Left lobe of liver (tissue), 2 donors: ENCODE data around the gene HDGFL2. TPM values are rescaled to one million over a fixed set of nuclear protein-coding genes. Genes with fewer than 3 reads are reported as not detected.

Source experiments
- ATAC-seq: fragments of 200-7000 bp; cut with Tn5 transposase; one replicate; pipeline ENCODE4 v1.9.1; 2020; ENCODE audit warnings: mild to moderate bottlenecking, moderate library complexity
- DNase-seq: peaks from one replicate; pipeline ENCODE4 v3.0.0-alpha.2; 2020; ENCODE audit warnings: low spot score
- total RNA-seq: library from RNA; stranded (reverse); gene quantifications from one replicate; pipeline ENCODE4 v1.2.1, GENCODE V29; 2021
- donor health status: DM: no; HTN: no; CAD: no; lungs with moderate emphysema.
- donor health status: DM: no; HTN: yes; CAD: no.

HDGFL2 gene
- total RNA-seq, result 16.8 TPM

DNA sequence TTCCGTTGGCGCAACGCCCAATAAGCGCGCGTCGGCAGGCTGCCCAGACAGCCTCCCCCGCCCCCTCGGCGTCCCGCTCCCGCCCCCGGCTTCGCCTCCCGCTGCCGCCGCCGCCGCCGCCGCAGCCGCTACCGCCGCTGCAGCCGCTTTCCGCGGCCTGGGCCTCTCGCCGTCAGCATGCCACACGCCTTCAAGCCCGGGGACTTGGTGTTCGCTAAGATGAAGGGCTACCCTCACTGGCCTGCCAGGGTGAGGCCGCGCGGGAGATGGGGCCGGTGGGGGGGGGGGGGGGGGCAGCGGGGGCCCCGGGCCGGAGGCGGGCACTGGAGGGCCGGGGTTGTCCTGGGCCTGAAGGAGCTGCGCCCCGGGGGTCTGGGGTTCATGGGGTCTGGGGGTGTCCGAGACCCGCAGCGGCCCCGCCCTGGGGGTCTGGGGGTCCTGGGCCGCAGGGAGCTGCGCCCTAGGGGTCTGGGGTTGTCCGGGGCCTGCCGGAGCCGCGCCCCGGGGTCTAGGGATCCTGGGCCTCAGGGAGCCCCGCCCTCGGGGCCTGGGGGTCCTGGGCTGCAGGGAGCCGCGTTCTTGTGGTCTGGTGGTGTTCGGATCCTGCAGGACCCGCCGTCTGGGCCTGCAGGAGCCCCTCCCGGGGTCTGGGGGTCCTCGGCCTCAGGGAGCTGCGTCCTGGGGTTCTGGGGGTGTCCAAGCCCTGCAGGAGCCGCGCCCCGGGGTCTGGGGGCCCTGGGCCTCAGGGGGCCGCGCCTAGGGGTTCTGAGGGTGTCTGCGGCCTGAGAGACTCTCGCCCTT is at the start of gene HDGFL2:
Gene HDGFL2 (plus strand): TSS at position 124 of the 801 bp plus-strand sequence. CDS start 54 bp downstream, at position 178.
- DNase-seq (no peak), ATAC-seq (no peak)

DNA sequence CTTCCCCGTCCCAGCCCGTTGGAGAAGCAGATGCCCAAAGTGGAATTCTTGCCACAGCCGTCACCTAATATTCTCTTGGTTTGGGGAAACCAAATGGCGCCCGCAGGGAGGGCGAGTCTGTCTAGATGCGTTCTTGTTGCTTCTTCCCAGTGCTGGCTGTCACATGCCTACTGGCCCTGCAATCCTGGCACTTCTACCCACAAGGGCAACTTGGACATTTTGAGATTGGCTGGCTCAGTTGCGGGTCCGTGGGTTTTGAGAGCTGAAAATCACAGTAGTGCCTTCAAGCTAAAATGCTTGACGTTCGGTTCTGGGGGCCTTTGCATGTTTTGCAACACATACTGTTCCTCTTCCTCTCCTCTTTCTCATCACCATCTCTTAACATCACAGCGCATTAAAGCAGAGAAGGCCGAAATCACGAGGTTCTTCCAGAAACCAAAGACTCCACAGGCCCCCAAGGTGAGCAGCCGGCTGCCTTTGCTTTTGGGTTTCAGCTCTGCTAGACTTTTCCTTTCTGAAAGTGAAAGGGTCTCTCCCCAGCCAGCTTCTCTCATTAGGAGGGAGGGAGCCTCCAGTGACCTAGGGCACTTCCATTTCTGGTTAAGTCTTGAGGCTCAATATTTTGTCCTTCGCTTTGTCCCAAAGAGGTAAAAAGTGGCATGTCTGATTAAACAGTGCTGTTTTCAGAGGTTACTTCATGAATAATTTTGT is 48.5 kb upstream of the HDGFL2 start:
- ATAC-seq (no peak), DNase-seq (no peak)

DNA sequence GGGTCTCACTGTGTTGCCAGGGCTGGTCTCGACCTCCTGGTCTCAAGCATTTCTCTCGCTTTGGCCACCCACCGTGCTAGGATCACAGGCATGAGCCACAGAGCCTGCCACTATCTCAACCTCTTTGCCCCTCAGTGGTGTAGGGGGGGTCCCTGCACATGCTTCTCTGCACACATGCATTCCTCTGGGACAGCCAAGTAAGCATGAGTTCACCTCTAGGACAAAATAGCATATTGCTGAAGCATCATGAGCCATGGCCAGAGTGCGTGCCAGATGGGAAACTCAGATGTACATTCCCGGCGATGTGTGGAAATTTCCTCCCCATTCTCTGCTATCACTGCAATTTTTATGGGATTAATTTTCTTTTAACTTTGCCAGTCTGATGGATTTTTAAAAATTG is 46.6 kb upstream of the HDGFL2 start:
- DNase-seq (no peak), ATAC-seq (no peak)

DNA sequence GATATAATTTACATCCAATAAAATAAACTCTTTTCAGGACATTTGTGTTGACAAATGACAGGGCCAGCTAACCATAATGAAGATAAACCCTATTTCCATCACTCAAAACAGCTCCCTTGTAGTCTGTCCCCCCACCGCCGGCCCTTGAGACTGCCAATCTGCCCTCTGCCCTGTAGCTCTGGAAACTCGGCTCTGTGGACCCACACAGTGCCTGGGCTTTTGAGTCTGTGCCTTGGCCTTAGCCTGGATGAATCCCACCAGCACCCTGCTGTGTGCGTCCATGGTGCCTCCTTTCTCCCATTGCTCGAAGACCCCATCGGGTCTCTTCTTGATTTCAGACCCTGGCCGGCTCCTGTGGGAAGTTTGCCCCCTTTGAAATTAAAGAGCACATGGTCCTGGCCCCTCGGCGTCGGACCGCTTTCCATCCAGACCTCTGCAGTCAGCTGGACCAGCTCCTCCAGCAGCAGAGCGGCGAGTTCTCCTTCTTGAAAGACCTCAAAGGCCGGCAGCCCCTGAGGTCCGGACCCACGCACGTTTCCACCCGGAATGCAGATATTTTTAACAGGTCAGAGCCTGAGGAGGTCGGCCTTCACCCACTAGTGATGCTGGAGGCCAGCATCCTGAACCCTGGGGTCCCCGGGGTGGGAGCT is 43.6 kb upstream of the HDGFL2 start:
- no peak for DNase-seq
- ATAC-seq, result no peak

DNA sequence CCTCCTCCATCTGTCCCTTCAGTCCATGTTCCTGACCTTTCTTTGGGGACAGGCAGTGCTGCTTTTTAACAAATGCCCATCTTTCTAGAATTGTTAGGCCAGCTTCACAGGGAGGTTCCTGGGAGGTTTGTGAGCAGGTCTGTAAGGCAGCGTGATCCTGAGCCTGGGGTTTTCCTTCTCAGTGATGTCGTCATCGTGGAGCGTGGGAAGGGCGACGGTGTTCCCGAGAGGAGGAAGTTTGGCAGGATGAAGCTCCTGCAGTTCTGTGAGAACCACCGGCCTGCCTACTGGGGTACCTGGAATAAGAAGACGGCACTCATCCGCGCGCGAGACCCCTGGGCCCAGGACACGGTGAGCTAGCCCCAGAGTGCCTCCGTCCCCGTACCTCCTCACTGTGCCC is 42.8 kb upstream of the HDGFL2 start:
- no peak for DNase-seq
- no peak for ATAC-seq

DNA sequence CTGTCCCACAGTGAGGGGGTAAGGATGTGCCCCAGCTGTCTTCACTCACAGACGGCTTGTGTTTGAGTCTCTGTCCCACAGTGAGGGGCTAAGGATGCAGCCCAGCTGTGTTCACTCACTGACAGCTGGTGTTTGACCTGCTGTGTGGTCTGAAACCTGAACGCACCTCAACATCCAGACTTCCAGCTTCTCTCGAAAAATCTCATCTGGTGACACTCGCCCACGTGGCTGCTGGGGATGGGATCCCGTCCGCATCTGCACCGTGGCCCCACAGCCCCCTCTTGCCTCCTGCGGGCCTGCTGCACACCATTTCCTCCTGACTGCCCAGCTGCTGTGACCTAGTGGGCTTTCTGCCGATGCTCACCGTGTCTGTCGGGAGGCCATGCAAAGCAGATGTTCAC is 42.3 kb upstream of the HDGFL2 start:
- no peak for ATAC-seq

DNA sequence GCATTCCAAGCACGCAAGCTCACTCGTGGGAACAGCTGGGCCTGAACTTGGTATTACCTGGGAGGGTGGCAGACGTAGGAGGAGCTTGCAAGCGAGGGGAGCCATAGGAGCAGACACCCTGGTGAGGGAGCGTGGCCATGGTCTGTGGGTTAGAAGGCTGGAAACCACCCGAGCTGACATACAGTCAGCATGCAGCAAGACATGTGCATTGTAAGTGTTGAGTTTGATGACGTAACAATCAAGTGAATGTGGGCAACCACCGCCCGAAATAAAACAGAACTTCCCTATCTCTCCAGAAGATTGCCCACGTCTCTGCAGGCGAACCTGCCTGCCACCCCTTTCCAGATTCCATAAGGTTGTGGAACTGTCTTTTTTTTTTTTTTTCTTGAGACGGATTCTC is 41.3 kb upstream of the HDGFL2 start:
- ATAC-seq (no peak), DNase-seq (no peak)

More for the DNA sequence above, 42.3 kb upstream of the HDGFL2 start:
- no peak for DNase-seq

DNA sequence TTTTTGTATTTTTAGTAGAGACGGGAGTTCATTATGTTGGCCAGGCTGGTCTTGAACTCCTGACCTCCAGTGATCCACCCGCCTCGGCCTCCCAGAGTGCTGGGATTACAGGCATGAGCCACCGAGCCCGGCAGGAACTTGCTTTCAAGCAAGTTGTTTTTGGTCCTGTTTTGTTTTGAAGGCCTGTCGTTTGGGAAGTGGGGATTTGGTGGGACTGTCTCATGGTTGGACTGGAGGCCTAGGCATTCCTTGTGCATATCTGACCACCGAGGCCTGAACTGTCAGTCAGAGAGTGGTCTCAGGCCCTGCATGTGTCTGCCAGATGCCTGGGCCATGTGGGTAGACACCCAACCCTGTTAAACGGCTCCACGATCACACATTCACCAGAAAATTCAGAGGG is 40.8 kb upstream of the HDGFL2 start:
- ATAC-seq (no peak), DNase-seq (no peak)

DNA sequence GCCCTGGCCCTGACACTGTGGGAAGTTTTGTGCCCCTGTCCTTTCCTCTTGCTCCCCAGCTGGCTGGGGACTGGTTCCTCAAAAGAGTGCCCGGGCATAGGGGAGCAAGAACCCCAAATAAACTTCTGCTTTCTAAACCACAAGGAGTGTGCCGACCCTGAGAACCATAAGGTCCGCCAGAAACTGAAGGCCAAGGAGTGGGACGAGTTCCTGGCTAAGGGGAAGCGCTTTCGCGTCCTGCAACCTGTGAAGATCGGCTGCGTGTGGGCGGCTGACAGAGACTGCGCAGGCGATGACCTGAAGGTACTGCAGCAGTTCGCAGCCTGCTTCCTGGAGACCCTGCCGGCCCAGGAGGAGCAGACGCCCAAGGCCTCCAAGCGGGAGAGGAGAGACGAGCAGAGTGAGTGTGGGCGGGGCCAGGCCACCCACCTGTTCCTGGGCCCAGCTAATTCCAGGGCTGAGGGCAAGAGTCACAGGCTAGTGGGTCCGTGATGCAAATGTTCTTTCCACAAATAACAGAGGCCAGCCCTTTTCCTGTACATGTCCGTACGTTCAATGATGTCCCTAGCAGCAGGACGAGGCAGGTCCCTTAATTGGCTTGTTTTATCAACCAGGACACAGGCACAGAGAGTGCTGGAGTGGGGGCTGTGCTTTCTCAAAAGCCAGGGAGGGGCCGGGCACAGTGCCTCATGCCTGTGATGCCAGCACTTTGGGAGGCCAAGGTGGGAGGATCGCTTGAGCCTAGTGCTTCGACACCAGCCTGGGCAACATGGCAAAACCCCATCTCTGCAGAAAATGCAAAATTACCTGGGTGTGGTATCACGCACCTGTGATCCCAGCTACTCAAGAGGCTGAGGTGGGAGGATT is 40.1 kb upstream of the HDGFL2 start:
- DNase-seq, result no peak
- ATAC-seq, result peak; percentile 43

DNA sequence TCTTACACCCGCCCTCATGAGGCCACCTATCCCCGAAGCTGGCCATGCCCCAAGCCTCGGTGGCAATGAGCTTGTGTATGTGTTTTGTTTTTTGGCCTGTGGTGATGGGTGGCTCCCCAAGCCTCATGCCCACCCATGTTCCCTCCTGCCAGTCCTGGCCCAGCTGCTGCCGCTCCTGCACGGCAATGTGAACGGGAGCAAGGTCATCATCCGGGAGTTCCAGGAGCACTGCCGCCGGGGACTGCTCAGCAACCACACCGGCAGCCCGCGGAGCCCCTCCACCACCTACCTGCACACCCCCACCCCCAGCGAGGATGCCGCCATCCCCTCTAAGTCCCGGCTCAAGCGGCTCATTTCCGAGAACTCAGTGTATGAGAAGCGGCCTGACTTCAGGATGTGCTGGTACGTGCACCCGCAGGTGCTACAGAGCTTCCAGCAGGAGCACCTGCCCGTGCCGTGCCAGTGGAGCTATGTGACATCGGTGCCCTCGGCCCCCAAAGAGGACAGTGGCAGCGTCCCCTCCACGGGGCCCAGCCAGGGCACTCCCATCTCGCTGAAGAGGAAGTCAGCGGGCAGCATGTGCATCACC is 39.1 kb upstream of the HDGFL2 start:
- DNase-seq (no peak), ATAC-seq (no peak)

DNA sequence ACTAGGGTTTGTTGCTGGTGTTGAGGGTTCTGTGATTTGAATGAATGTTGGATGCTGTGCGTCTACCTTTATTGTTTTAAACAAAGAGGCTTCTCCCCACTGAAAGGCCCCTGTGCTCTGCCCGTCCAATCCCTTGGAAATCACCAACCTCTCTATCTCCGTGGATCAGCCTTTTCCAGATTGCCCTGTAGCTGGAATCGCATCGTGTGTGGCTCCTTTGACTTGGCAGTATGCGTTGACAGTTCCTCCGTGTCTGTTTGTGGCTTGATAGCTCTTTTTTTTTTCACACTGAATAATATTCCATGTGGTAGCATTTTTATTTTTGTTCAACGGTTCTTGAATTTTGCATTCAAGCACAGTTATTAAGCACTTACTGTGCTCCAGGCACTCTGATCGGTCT is 37.7 kb upstream of the HDGFL2 start:
- no peak for ATAC-seq
- DNase-seq, result no peak

DNA sequence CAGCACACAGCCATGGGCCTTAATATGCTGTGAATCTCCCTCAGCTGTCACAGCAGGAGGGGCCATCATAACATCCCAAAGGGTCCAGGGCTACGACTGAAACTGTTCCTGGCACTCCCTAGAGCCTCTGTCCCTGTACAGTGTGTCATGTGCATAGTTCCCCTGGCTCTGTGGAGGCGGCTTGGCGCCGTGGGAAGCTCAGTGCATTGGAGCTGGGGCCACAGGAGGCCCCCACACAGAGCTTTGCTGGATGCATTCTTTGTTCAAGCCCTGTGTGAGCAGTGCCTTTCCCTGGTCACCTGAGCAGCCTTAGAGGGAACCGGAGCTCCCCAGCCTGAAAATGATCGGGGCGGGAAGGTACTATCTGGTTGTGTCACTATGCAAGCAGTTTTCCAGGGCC is 35.9 kb upstream of the HDGFL2 start:
- ATAC-seq, result no peak
- no peak for DNase-seq

DNA sequence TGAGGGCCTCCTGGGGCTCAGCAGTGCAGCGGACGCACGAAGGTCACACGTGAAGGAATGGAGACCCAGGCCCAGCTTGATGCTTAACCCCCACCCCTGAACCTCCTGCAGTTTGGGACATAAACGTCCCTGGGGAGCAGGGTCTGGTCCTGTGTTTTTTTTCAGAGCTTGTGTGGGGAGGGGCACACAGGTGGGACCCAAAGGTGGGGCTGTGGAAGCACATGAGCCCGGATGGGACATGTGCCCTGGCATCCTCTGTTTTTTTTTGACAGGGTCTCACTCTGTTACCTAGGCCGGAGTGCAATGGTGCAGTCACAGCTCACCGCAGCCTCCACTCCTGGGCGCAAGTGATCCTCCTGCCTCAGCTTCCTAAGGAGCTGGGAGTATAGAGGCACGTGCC is 35.0 kb upstream of the HDGFL2 start:
- DNase-seq, result no peak
- ATAC-seq, result no peak

DNA sequence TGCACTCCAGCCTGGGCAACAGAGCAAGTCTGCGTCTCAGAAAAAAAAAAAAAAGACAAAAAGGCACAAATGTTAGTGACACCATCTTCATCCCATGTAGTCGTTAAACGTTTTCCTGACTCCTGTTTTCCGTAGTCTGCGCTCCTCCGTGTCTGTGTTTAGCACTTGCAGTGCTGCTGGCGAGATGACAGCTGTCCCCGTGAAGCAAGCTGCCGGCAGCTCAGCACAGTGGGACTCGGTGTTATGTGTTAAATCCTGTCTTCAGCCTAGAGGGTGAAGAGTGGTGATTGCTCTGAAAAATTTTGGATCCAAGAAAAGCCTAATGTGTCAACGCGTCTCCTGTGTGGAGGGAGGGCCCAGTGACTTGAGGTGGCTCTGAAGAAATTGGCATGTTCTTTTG is 32.9 kb upstream of the HDGFL2 start:
- no peak for DNase-seq

DNA sequence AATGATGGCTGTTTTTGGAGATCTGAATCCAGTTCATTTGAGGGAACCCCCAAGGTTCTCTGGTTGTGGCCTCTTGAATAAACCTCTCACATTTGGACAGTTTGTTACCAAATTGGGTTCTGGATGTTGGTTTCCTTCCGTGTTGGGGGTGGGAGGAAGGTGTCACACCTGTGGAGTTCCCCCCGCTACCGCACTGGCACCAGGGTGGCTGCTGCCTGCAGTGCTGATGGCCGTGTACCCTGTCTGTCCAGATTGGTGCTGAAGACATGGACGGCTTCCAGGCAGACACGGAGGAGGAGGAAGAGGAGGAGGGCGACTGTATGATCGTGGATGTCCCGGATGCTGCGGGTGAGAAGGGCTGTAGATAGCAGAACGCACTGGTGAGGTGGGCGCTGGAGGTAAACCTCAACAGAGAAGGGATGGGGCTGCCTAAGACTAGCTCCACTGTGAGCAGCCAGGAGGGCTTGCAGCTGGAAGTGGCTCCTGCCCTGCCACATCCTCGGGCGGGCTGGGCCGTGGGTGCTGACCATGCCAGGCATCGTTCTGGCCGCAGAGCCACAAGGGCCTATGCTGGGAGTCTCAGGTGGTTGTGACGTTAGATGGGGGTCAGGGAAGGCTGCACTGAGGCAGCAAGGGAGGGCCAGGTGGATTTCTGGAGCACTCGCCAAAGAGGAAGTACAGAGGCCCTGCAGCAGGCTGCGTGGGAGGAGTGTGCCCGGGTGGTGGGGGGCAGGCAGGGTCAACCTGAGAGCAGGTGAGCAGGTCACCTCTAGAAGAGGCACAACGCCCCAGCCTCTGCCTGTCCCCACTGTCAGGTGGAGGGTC is 29.9 kb upstream of the HDGFL2 start:
- DNase-seq, result no peak
- no peak for ATAC-seq

More for the DNA sequence above, 32.9 kb upstream of the HDGFL2 start:
- ATAC-seq, result no peak

DNA sequence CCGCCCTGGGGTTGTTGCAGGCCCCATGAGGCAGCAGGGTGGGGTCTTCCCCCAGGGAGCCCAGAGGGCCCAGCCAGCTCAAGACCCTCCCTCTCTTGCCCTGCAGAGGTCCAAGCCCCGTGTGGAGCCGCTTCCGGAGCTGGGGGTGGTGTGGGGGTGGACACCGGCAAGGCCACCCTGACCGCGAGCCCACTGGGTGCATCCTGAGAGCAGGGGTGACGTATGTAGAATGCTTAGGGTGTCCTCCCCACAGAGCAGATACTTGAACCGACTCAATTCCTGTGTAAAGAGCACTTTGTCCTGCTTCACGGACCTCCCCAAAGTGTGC is 29.3 kb upstream of the HDGFL2 start:
- ATAC-seq, result no peak
- no peak for DNase-seq

DNA sequence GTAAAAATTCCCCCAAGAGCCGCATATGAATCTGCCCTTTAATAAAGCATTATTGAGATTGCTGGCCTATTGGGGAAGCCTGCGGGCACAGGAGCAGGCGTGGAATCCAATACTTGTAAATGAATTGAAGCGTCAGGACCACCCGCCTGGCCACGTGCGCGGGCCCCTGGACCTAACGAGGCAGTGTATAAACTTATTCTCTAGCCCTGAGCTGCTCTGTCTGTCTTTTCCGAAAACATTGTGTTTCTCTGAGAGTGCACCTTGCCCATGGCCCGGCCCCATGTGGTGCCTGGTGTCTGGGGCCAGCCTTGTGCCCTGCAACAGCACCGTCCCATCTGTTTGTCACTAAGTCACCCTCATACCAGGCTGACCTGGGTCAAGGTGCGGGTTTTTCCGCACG is 28.9 kb upstream of the HDGFL2 start:
- DNase-seq, result no peak
- no peak for ATAC-seq

DNA sequence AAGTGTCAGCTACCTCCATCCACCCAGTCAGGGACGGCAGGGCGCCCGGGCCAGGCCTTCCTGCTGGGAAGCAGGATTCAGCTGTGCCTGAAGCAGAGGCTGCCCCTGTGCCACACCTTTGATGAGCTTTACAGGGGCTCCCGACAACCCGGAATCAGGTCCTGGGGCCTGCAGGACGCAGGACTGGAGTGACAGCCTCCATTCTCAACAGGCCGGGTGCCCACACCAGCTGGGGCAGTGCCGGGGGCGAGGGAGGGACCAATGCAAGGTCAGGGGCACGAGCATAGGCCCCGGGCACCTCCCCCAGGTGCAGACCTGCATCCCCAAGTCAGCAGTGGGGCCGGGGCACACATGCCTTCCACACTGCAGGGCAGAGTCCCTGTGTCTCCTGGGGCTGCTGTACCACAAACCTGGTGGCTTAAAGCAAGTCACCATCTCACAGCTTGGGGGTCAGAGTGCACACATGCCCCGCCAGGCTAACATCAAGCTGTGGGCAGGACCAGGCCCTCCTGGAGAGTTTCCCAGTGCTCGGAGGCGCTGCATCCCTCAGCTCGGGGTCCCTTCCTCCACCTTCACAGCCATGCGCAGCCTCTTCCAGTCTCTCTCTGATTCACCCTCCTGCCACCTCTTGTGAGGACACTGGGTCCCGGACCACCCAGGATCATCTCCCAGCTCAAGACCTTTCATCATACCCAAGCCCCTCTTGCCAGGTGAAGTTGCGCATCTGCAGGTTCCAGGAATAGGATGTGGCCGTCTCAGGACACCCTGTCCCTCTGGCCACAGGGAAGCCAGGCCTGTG is 27.9 kb upstream of the HDGFL2 start:
- no peak for DNase-seq
- ATAC-seq, result no peak
